T-helper 9 cell (primary cell): ENCODE data around the gene MND1.
A peak's percentile ranks its signal among the peaks of the same experiment; 100 is the strongest.

Experiments
- DNase-seq: peaks from one replicate; pipeline ENCODE4 v3.0.0-alpha.2; 2020
- total RNA-seq, 2 donors: gene quantifications; one replicate each; lab custom pipeline; 2026; lab: John Stamatoyannopoulos, UW

Gene MND1, protein sequence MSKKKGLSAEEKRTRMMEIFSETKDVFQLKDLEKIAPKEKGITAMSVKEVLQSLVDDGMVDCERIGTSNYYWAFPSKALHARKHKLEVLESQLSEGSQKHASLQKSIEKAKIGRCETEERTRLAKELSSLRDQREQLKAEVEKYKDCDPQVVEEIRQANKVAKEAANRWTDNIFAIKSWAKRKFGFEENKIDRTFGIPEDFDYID
- 0 reads per million in 2 donors for total RNA-seq

DNA sequence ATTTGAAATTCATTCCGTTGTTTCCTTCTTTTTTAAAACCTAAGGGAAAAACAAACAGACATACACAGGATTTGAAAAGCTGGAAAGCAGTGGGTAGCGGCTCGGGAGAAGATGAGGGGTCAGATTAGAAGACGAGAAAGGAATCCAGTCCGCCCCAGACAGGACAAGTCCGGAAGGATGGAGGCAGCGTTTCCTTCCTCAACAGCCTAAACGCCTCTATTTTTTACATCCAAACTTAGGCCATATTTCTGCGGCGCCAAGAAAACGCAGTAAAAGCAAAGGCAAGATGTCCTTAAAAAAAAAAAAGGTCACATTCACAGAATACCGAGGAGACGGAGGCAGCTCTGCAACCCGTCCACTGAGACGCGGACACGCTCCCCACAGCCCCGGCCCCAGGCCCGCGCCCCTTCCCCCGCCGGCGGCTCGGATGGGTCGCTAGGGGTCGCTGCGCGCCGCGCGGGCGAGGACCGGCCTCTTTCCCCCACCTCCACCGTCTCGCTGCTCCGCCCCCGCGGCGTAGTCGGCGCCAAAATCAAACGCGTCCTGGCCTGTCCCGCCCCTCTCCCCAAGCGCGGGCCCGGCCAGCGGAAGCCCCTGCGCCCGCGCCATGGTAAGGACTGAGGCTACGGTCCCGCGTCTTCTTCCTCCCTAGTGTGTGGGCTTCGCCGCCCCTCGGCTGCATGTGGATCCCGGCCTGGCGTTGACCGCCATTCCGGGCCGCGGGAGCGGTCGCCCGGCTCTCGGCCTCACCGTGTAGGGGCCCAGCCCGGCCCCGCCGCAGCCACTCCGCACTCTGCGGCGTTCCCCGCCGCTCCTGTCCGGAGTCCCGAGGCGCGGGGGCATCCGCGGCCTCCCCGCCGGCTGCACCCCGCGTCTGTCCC, at the start of gene MND1:
MND1 (plus strand) TSS at position 558 of the 881 bp plus-strand sequence; CDS start at position 608, 50 bp downstream.
- peak; percentile 89 for DNase-seq

DNA sequence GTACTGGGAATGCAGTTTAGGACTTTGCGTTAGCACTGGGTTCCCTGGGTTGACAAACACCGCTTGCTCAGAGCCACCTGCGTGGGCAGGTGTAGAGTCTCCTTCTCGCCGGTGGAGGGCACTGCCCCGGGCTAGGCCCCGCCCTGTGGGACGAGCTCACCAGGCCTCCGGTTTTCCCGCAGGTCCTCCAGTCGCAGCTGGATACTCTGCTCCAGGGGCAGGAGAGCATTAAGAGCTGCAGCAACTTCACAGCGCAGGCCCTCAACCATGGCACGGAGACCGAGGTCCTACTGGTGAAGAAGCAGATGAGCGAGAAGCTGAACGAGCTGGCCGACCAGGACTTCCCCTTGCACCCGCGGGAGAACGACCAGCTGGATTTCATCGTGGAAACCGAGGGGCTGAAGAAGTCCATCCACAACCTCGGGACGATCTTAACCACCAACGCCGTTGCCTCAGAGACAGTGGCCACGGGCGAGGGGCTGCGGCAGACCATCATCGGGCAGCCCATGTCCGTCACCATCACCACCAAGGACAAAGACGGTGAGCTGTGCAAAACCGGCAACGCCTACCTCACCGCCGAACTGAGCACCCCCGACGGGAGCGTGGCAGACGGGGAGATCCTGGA, 49.2 kb upstream of the MND1 start:
- DNase-seq = no peak

DNA sequence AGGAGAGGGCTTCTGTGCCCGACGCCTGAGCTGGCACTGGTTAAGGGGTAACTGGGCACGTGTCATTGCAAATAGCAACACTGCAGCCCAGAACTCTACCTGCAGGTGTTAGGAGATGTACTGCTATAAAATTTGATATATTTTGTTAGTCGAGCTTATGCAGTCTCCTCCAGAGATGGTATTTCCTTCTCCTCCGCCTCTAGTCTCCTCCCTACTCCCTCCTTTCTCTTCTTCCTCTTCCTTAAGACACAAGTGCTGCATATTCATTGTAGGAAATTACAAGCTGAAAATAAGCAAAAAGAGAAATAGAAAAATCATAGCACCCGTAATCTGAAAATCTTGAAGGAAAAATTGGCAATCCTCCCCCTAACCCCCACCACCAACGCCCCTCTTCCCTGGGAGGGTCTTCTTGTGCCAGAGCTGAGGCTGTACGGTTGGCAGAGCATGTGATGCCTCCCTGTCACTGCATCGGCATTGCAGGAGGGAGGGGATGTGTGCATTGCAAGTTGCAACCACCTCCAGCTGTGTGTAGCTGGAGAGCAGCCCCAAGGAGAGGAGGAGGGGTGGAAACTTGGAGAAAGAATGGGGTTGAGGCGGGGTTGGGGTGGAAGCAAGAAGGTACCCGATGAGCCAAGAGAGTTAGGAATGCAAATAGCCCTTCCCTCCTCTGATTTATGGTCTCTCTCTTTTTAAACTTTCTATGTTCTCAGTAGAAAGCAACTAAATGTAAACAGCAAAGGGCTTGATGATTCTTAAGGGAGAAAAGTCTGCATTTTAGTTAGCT, 48.3 kb upstream of the MND1 start:
- DNase-seq = no peak

DNA sequence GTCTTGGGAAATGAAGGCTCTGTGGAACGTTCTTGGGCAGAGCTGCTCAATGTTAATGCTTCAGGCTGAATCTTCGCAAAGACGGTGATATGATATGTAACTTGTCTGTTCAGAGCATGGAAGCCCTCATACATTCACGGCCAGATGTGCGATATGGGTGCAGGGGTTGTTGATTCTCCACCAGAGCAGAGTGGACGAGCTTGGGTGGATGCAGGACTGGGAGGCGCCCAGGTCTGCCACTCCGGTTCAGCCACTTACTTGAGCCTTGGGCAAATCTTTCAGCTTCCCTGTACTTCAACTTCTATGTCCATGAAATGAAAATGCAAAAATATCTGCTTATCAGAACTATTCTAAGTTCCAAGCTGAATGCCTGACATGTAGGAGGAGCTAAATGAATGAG, 47.4 kb upstream of the MND1 start:
- DNase-seq = no peak

DNA sequence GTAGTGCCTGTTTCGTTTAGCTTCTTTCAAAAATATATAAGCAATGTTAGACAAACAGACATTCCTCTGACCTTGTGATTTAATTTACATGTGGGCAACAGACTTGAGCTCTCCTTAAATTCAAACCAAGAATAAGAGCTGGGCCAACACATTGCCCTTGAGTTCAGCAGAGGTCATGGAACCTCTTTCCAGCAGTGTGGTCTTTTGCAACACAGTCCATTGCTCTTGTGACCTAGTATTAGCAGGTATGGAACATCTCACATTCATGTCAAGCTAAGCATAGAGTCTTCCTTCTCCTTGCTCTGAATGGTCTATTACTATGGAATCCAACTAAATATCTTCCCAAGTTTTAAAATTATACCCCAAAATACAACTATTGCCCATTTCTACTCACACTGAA, 33.7 kb upstream of the MND1 start:
- no peak for DNase-seq

DNA sequence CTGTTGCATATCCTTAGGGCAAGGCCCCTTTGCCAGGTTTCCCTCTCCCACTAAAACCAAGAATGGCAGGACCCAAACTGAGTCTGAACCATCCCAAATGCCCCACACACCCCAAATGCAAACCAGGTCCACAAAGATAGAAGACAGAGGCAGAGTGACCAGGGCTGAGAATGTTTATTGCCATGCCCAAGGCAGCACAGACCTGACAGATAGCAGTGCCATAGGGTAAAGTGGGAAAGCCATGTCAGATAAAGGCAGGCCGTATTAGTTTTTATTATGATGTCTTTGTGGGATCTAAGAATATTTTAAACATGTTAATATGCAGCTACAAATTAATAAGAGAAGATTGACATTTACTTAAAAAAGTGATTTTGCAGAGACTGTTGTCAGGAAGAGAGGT, 29.6 kb upstream of the MND1 start:
- no peak for DNase-seq

DNA sequence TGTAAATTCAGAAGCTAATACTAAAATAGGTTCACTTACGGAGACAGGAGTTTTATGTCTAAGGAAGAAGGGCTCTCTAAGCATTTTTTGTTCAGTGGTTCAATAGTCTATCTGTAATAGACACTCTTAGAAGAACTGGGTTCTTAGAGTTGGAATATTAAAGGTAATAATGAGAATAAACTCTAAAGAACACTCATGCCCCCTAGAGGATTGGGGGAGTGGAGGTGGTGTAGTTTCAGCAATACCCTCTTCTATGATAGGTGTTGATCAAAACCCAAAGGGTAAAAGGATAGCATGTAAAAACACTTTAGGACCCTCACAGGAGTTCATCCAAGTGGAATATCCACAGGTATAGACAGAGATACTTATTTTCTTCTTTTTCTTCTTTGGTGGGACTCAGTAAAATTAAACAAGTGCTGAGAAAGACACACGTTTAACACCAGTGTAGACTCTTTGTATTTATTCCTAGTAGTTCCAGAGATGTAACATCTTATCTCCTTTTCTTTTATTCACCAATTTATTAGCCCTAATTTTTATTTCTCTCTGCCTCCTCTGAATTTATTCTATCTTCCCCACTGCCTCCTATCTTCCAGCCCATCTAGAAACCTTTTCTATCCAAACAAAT, 25.7 kb upstream of the MND1 start:
- no peak for DNase-seq

DNA sequence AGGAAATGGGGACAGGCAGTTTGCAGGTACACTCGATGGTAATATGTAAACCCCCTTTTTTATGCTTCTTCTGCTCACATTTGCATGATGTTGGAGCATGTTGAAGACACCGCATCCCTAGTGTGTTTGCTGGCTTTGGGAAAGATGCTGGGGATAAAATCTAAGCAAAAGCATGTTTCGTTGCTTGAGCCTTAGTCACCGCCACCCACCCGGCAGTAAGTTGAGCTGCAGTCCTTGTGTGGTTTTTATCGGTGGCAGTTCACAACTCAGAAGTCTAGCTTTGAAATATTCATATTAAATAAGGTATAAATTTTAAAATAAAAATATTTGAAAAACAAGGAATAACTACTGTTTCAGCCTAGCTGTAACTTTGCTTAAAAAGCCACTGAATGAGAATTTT, 21.7 kb upstream of the MND1 start:
- DNase-seq = no peak

DNA sequence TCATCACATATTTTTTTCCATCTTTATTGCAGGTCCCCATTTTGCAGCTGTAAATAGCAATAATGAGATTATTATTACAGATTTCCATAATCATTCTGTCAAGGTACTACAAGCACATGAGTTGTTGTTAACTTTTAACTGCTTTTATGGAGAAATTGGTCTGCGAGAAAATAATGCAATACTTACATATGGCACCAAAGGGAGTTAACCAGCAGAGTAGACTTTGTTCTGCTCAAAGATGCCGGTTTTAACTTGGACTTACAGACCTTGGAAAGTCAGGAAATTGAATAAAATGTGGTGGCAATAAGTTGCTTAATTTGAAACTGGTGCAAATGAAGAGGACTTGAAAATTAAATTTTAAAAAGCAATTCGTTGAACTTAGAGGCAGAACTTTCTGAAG, 20.4 kb upstream of the MND1 start:
- no peak for DNase-seq

DNA sequence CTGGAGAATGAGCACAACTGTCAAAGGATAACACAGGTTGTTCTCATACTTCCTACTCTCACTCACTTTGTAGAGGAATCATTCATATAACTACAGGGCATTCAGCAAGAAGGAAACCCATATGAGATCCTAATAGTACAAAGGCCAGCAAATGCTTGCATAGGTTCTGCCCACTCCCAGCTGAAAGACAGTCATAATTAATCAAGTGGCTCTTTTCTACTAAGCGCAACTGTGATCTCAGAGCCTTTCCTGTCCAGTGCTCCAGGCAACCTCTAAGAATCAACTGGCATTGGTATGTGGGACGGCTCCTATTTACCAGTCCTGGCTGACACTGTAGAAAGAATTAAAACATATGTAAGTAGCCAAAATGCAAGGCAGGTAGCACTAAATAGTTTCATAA, 18.9 kb upstream of the MND1 start:
- DNase-seq = no peak

DNA sequence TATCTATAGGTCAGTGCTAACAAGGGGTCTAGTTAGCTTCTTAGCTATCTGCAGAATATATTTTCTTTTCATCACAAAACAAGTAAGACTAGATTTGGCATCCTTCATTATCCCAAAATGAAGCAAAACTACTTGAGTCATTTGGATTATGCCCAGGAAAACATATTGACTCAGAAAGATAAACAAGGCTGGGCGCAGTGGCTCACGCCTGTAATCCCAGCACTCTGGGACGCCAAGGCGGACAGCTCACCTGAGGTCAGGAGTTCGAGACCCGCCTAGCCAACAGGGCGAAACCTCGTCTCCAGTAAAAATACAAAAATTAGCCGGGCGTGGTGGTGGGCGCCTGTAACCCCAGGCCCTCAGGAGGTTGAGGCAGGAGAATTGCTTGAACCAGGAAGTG, 18.0 kb upstream of the MND1 start:
- no peak for DNase-seq

DNA sequence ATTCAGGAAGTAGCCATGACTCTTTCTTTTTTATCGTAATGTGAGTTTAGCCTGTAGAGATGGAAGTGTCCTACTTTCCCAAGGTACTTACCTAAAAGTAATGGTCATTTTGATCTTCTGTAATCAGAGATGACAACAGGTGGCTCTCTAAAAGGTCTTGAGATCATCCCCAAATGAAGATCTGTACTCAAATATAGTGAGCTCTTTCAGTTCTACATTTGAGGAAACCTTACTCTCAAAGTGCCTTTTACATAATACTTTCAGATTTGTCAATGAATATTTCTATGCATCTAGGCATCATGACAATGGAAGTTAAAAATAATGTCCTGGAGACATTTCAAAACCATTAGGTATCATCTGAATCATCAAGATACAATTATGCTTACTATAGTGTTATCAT, 17.2 kb upstream of the MND1 start:
- DNase-seq = no peak

DNA sequence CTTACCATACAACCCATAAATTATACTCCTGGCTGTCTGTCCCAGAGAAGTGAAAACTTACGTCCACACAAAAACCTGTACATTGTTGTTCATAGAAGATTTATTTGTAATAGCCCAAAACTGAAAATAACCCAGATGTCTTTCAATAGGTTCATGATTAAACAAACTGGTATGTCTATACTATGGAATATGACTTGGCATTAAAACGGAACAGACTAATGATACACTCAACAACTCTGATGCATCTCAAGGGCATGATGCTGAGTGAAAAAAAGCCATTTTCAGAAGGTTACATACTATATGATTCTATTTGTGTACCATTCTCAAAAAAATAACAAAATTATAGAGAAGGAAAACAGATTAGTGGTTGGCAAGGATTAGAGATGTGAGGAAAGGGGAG, 11.6 kb upstream of the MND1 start:
- no peak for DNase-seq

DNA sequence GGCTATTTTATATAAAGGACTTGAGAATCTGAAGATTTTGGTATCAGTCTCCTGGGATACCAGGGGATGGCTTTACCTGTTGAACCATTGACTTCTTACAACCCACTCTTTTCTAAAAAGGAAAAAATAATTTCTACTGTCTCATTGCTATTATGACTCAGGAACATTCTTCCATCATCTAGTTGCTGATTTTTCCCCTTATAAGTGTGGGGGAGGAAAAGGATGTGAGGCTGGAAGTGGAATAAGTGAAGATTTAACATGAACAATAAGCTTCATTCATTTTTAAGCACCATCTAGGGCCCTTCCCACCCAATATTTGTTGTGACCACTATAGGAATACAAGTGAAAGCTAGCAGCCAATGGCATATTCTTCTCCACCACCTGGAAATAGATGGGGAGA, 10.6 kb upstream of the MND1 start:
- DNase-seq = no peak

DNA sequence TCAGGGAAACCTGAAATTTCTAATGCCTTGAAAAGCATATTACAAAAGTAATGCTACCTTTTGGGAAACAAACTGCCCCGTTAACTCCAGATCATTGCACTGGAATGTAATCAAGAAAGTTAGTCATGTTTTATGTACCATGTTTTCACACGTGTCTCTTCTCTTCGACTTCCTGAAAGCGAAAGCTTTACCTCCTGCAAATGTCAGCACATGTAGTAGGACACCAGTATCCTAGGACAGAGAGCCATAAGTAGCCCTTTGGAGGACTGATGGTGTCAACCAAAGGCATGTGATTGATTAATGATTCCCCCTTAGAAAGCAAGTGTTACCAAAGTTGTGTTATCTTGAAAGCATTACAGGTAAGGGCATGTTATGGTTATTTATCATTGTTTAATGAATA, 8.8 kb upstream of the MND1 start:
- no peak for DNase-seq

DNA sequence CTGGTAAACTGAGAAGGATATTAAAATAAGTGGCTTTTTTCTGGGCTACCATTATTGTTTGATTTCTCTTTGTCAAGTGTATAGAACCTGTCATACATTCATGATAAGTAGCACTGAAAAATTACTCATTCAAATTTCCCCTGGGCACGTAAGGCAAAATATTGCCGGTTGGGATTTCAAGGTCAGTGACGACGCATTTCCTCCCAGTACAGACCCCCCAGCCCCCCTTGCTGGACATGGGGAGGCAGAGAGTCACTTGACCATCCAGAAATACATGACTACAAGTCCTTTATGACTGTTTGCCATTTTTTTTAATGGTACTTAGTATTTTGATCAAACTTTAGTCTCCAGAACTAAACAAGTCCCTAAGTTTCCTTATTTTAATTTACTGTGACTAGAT, 6.8 kb upstream of the MND1 start:
- no peak for DNase-seq

DNA sequence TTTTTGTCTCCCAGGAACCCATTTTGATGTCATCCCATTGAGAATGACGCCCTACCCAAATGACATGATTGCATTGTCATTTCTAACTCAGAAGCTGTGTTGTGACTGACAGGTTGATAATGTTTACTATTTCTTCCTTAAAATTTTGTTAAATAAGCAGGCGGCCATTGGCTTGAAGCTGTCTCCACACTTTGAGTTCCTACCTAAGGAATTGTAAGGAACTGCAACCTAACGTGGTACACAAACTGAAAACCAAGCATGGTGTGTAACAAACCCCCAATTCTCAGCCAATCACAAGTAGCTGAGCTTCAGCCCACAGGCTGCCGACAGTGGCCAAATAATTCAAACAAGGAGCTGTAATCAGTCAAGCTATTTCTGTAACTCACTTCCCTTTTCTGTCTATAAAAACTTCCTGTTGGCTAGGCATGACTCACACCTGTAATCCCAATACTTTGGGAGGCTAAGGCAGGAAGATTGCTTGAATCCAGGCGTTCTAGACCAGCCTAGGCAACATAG, 2.9 kb upstream of the MND1 start:
- DNase-seq = no peak

DNA sequence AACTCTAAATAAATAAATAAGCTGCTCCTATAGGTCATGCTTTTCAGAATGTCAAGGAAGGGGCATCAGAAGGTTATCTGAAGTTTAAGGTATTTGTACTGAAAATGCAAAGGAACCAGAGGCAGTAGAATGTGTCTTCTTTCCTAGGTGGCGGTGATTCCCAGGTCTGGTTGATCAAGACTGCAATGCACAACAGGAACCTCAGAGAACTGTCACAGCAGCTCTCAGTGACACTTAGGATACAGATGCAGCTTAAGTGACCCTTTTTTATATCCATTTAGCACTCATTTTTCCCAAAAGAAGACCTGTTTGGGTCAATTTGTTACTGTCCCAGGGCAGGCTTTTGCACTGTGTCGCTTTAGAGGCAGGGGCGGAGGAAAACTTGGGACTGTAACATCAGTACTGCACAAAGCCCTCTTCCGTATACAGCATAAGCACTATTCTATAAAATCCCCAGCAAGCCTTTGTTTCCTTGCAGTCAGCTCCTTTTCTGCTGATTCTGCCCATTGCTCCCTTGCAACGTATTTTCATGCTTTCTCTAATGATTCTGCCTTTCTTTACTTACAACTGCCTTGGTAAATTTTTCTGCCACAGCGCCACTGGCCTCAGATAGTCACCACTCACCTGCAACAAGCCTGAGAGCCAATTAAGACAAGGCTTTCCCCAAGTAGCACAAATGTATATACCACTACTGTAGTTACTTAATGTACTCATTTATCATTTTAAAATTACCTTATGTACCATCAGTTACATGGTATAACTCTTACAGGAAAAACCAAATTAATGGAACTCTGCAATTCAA, 1.5 kb upstream of the MND1 start:
- no peak for DNase-seq

DNA sequence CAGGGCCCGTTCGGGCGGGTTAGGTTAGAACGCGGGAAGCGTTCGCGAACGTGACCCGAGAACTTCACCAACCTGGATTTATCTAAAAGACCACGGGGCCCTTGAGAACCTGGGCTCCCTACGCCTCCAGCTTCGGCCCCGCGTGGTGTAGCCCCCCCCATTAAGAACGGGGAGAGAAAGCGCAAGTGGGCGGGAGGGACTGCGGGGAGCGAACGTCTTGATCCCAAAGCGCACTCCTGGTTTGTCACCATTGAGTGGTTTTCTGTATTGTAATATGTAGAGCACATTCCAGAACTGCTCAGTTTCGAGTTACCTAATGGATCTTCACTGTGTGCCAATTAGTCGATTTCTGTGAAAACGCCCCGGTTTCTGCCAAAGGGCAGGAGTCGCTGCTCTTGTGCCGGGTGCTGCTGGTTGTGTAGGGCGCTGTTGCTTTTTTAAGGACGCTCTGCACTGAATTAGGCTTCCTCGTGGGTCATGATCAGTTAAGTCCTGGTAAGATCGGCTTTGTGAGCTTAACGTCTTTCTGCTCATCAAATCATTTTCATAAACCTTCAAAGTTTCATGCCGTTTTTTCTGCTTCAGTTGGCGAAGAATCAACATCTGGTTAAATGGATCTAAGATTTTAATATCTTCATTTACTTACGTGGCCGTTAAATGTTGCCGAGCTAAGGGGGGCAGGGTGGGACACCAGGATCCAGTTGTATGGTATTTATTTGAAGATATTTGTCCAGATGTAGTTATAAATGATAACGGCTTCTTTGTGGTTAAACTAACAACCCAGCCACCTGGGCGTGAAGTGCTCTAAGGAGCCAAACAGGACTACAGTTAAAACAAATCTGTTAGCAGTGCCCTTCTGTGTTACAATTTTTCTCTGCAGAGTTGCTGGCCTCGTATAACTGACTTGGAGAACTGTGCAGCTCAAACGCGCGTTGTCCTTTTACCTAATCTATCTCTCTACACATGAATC, 809 bp downstream of the MND1 start:
- peak; percentile 25 for DNase-seq

DNA sequence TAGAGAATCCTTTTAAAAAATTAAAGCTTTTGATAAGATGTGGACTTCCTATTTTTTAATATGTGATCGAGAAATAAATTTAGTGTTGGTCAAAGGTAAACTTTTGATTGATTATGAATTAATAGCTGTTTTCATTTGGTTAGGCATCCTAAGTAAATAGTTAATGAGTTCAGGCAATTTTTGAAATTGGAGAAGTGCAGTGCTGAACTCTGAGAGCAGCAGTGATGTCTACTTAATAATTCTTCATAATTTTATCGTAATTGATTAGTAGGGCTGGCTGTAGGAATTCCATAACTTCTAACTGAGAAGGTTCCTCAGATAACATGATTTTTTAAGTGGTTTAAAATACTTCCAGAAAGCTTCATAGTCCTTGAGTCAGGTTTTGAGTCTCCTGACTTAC, 1.5 kb downstream of the MND1 start:
- DNase-seq = no peak
